ENCODE measurements around the gene HMCN2.

The HMCN2 gene

DNA sequence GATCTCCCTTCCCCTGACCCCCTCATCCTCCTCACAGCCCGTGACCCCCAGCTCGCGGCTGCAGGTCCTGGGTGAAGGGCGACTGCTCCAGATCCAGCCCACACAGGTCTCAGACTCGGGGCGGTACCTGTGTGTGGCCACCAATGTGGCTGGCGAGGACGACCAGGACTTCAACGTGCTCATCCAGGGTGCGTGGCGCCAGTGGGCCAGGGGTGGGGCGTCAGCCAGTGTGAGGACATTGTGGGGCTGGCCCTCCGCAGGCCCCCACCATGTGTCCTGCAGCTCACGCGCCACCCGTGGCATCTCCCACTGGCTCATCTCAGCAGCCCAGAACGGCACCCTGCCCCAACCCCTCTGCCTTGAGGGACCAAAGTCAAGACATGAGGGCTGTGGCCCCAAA is 112.1 kb downstream of the HMCN2 start:
- H3F3A ChIP-seq (ENCODE audit: low read depth) = no peaks in the 10 kb centered on the region
- H3K4me2 ChIP-seq (ENCODE audit: low read depth, low read length, poor library complexity, severe bottlenecking) = no peak overlapping the region
- TF ChIP-seq EZH2phosphoT487 (IDR thresholded peaks at IDR 0.05; ENCODE audit: borderline replicate concordance) = no peak
- TF ChIP-seq, protein P1, sequence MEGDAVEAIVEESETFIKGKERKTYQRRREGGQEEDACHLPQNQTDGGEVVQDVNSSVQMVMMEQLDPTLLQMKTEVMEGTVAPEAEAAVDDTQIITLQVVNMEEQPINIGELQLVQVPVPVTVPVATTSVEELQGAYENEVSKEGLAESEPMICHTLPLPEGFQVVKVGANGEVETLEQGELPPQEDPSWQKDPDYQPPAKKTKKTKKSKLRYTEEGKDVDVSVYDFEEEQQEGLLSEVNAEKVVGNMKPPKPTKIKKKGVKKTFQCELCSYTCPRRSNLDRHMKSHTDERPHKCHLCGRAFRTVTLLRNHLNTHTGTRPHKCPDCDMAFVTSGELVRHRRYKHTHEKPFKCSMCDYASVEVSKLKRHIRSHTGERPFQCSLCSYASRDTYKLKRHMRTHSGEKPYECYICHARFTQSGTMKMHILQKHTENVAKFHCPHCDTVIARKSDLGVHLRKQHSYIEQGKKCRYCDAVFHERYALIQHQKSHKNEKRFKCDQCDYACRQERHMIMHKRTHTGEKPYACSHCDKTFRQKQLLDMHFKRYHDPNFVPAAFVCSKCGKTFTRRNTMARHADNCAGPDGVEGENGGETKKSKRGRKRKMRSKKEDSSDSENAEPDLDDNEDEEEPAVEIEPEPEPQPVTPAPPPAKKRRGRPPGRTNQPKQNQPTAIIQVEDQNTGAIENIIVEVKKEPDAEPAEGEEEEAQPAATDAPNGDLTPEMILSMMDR (conservative IDR thresholded peaks at IDR 0.05; ENCODE audit: low read length) = no peak
- no peaks in the 10 kb centered on the region for H3K79me2 ChIP-seq (ENCODE audit: insufficient read depth, low read length)
- H3K9me2 ChIP-seq (replicated peaks; ENCODE audit: low read depth, low read length) = no peaks in the 10 kb centered on the region
- no peaks in the 10 kb centered on the region for H3K4me1 ChIP-seq (ENCODE audit: insufficient read depth, low read length, poor library complexity, severe bottlenecking)
- no peaks in the 10 kb centered on the region for H3K36me3 ChIP-seq (ENCODE audit: insufficient read depth, low read length)
- H2AFZ ChIP-seq (ENCODE audit: low read length) = no peak overlapping the region
- no peaks in the 10 kb centered on the region for H4K20me1 ChIP-seq (ENCODE audit: insufficient read depth, low read length, poor library complexity, severe bottlenecking)
- no peaks in the 10 kb centered on the region for H3K9me3 ChIP-seq (ENCODE audit: insufficient read depth, low read depth, low read length)
- no peak overlapping the region for H3K4me3 ChIP-seq (ENCODE audit: low read length, poor library complexity, severe bottlenecking)
- H3K9ac ChIP-seq (ENCODE audit: low read depth, low read length, poor library complexity, severe bottlenecking) = no peak overlapping the region
- H3K27me3 ChIP-seq (ENCODE audit: insufficient read depth, low read length, poor library complexity, severe bottlenecking) = no peaks in the 10 kb centered on the region

DNA sequence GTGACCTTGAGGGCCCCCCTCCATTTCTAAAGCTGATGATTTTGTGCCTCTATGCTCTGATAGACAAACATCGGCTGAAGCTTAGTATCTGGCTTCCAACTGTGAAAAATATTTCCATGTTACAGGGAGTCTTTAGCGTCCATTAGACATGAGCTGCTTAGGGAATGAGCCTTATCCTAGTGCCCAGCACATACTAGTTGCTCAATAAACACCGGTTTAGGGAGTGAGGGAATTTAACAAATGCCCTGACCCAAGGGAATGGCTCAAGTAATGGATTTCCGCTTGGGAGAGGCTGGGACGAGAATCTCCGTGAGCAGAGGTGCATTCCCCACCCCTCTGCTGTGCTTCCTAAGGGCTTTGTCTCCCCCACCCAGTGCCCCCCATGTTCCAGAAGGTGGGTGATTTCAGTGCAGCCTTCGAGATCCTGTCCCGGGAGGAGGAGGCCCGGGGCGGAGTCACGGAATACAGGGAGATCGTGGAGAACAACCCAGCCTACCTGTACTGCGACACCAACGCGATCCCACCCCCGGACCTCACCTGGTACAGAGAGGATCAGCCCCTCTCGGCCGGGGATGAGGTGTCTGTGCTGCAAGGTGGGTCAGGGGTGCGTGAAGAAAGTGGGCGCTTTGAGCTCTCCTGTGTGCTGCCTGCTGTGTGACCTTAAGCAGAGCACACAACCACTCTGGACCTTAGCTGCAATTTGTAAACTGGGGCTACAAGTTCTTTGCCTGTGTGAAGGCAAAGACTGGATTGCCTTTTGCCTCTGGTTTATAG is 113.5 kb downstream of the HMCN2 start:
- Histone ChIP-seq H2AFZ (ENCODE audit: low read length) (no peak overlapping the region), H3K4me2 (ENCODE audit: low read depth, low read length, poor library complexity, severe bottlenecking) (no peak overlapping the region), H3K36me3 (ENCODE audit: insufficient read depth, low read length) (no peaks in the 10 kb centered on the region), H3K79me2 (ENCODE audit: insufficient read depth, low read length) (no peaks in the 10 kb centered on the region), H3K27me3 (ENCODE audit: insufficient read depth, low read length, poor library complexity, severe bottlenecking) (no peaks in the 10 kb centered on the region), H3K9me2 (replicated peaks; ENCODE audit: low read depth, low read length) (no peaks in the 10 kb centered on the region), H3K4me3 (ENCODE audit: low read length, poor library complexity, severe bottlenecking) (no peak overlapping the region), H3F3A (ENCODE audit: low read depth) (no peaks in the 10 kb centered on the region), H4K20me1 (ENCODE audit: insufficient read depth, low read length, poor library complexity, severe bottlenecking) (no peaks in the 10 kb centered on the region), H3K9ac (ENCODE audit: low read depth, low read length, poor library complexity, severe bottlenecking) (no peak overlapping the region), H3K4me1 (ENCODE audit: insufficient read depth, low read length, poor library complexity, severe bottlenecking) (no peaks in the 10 kb centered on the region), H3K9me3 (ENCODE audit: insufficient read depth, low read depth, low read length) (no peaks in the 10 kb centered on the region)
- TF ChIP-seq, protein P1 (conservative IDR thresholded peaks at IDR 0.05; ENCODE audit: low read length) = no peak
- TF ChIP-seq EZH2phosphoT487 (IDR thresholded peaks at IDR 0.05; ENCODE audit: borderline replicate concordance) = no peak

- no peak for TF ChIP-seq EZH2phosphoT487 (IDR thresholded peaks at IDR 0.05; ENCODE audit: borderline replicate concordance)
- TF ChIP-seq, protein P1 (conservative IDR thresholded peaks at IDR 0.05; ENCODE audit: low read length) = no peak
- H4K20me1 ChIP-seq (ENCODE audit: insufficient read depth, low read length, poor library complexity, severe bottlenecking) = no peaks in the 10 kb centered on the region
Measured at GRCh38 chr9:130379649-130379970, 114.0 kb downstream of the HMCN2 start.

More at GRCh38 chr9:130379649-130379970, 114.0 kb downstream of the HMCN2 start:
- no peaks in the 10 kb centered on the region for H3K36me3 ChIP-seq (ENCODE audit: insufficient read depth, low read length)
- no peaks in the 10 kb centered on the region for H3F3A ChIP-seq (ENCODE audit: low read depth)
- H3K27me3 ChIP-seq (ENCODE audit: insufficient read depth, low read length, poor library complexity, severe bottlenecking) = no peaks in the 10 kb centered on the region
- no peak overlapping the region for H2AFZ ChIP-seq (ENCODE audit: low read length)
- H3K4me3 ChIP-seq (ENCODE audit: low read length, poor library complexity, severe bottlenecking) = no peak overlapping the region
- H3K4me1 ChIP-seq (ENCODE audit: insufficient read depth, low read length, poor library complexity, severe bottlenecking) = no peaks in the 10 kb centered on the region
- no peaks in the 10 kb centered on the region for H3K9me2 ChIP-seq (replicated peaks; ENCODE audit: low read depth, low read length)
- no peaks in the 10 kb centered on the region for H3K9me3 ChIP-seq (ENCODE audit: insufficient read depth, low read depth, low read length)
- H3K9ac ChIP-seq (ENCODE audit: low read depth, low read length, poor library complexity, severe bottlenecking) = no peak overlapping the region
- no peaks in the 10 kb centered on the region for H3K79me2 ChIP-seq (ENCODE audit: insufficient read depth, low read length)
- no peak overlapping the region for H3K4me2 ChIP-seq (ENCODE audit: low read depth, low read length, poor library complexity, severe bottlenecking)
